Activated effector memory CD4-positive, alpha-beta T cell treated with anti-CD3 and anti-CD28 coated beads, Interleukin-2, amount 50 U/mL, for 16 hours (primary cell): Measurements from ENCODE around the gene SPEF2.
"Not testable (repeated sequence)": the region's sequence is repeated elsewhere in the genome, so short reads cannot be mapped to it uniquely, and the experiment has no call there.

Experiments
- DNase-seq: peaks from one replicate; pipeline ENCODE4 v3.0.0-alpha.2; 2020

SPEF2 gene

GRCh38 chr5:35660451-35660850, 42.8 kb downstream of the SPEF2 start:
- no peak for DNase-seq

GRCh38 chr5:35664584-35664983, 46.9 kb downstream of the SPEF2 start:
- DNase-seq, result no peak

GRCh38 chr5:35665096-35665495, 47.4 kb downstream of the SPEF2 start:
- DNase-seq, result no peak

- no peak for DNase-seq
Observed at GRCh38 chr5:35668319-35668718, 50.7 kb downstream of the SPEF2 start.

- DNase-seq, result no peak
Observed at GRCh38 chr5:35668794-35669193, 51.1 kb downstream of the SPEF2 start.

- no peak for DNase-seq
Observed at GRCh38 chr5:35671541-35672295, 54.1 kb downstream of the SPEF2 start.

GRCh38 chr5:35672296-35672655, 54.6 kb downstream of the SPEF2 start:
- DNase-seq, result not testable (repeated sequence)

GRCh38 chr5:35672995-35673394, 55.3 kb downstream of the SPEF2 start:
- no peak for DNase-seq

GRCh38 chr5:35674049-35674448, 56.4 kb downstream of the SPEF2 start:
- DNase-seq, result no peak

- DNase-seq, result no peak
Observed at GRCh38 chr5:35675392-35675791, 57.7 kb downstream of the SPEF2 start.

GRCh38 chr5:35677878-35678277, 60.2 kb downstream of the SPEF2 start:
- no peak for DNase-seq

- DNase-seq, result no peak
Observed at GRCh38 chr5:35678661-35679060, 61.0 kb downstream of the SPEF2 start.

GRCh38 chr5:35679357-35679756, 61.7 kb downstream of the SPEF2 start:
- DNase-seq, result no peak

- DNase-seq, result no peak
Observed at GRCh38 chr5:35681911-35682310, 64.2 kb downstream of the SPEF2 start.

- no peak for DNase-seq
Observed at GRCh38 chr5:35683466-35683865, 65.8 kb downstream of the SPEF2 start.

GRCh38 chr5:35685161-35685560, 67.5 kb downstream of the SPEF2 start:
- no peak for DNase-seq

- no peak for DNase-seq
Observed at GRCh38 chr5:35687961-35688360, 70.3 kb downstream of the SPEF2 start.

GRCh38 chr5:35694481-35694880, 76.8 kb downstream of the SPEF2 start:
- DNase-seq, result no peak

- DNase-seq, result no peak
Observed at GRCh38 chr5:35698047-35698808, 80.6 kb downstream of the SPEF2 start.

- DNase-seq, result no peak
Observed at GRCh38 chr5:35707659-35708058, 90.0 kb downstream of the SPEF2 start.

GRCh38 chr5:35709688-35710087, 92.0 kb downstream of the SPEF2 start:
- no peak for DNase-seq

GRCh38 chr5:35717718-35718117, 100.1 kb downstream of the SPEF2 start:
- DNase-seq, result no peak

- DNase-seq, result no peak
Observed at GRCh38 chr5:35735718-35736117, 118.1 kb downstream of the SPEF2 start.

- no peak for DNase-seq
Observed at GRCh38 chr5:35736280-35736679, 118.6 kb downstream of the SPEF2 start.
